MCF 10A (cell line): ENCODE measurements around the gene TMEM135. TPM values are rescaled to one million over a fixed set of nuclear protein-coding genes. Genes with fewer than 3 reads are reported as not detected.
"Not testable (repeated sequence)": the region's sequence is repeated elsewhere in the genome, so short reads cannot be mapped to it uniquely, and the experiment has no call there.

ENCODE experiments used
- BruUV-seq: library from RNA; stranded (reverse); fragments of 400-500 nt; replicated peaks from 2 replicates; lab custom pipeline; 2021; lab: Mats Ljungman, UMichigan
- CTCF ChIA-PET: fragments of 300-600 bp; sonication (Branson Sonifier 250); formaldehyde crosslinking; extraction: SDS; loops from one replicate; lab custom pipeline; 2021; ENCODE audit warnings: antibody characterized with exemption, inconsistent platforms; lab: Yijun Ruan, JAX
- POLR2A ChIA-PET: fragments of 300-600, 350-650 bp; sonication (Branson Sonifier 250); formaldehyde crosslinking; extraction: SDS; loops from one replicate; lab custom pipeline; 2020; ENCODE audit warnings: antibody characterized with exemption, inconsistent platforms; lab: Yijun Ruan, JAX
- DNase-seq: peaks from one replicate; pipeline ENCODE4 v3.0.0-alpha.2; 2018; ENCODE audit not compliant: unreplicated experiment
- H3K27ac Mint-ChIP-seq: one replicate; pipeline ENCODE4 v1.8.0; 2022; ENCODE audit warnings: mild to moderate bottlenecking, low read depth, mixed read lengths; ENCODE audit not compliant: unreplicated experiment
- H3K27me3 Mint-ChIP-seq: one replicate; pipeline ENCODE4 v1.8.0; 2022; ENCODE audit warnings: mixed read lengths; ENCODE audit not compliant: insufficient read depth, unreplicated experiment
- H3K36me3 Mint-ChIP-seq: one replicate; pipeline ENCODE4 v1.8.0; 2022; ENCODE audit warnings: mild to moderate bottlenecking, moderate library complexity, mixed read lengths; ENCODE audit not compliant: insufficient read depth, unreplicated experiment
- H3K4me1 Mint-ChIP-seq: one replicate; pipeline ENCODE4 v1.8.0; 2022; ENCODE audit warnings: mixed read lengths; ENCODE audit not compliant: insufficient read depth, unreplicated experiment
- H3K4me3 Mint-ChIP-seq: one replicate; pipeline ENCODE4 v1.8.0; 2022; ENCODE audit warnings: mild to moderate bottlenecking, moderate library complexity, mixed read lengths; ENCODE audit not compliant: unreplicated experiment
- H3K9me3 Mint-ChIP-seq: one replicate; pipeline ENCODE4 v1.8.0; 2022; ENCODE audit warnings: mixed read lengths; ENCODE audit not compliant: unreplicated experiment
- intact Hi-C: fragments of 100-400 bp; cut with micrococcal nuclease; formaldehyde crosslinking; loops from 2 replicates; pipeline ENCODE4 v1.14.1; 2022
- total RNA-seq: library from RNA; stranded (reverse); gene quantifications from 2 replicates; pipeline ENCODE4 v1.2.3, GENCODE V29; 2022
- TF ChIP-seq, protein P1 (sequence below): fragments of 200-600 bp; IDR thresholded peaks from one replicate; pipeline ENCODE4 v1.8.0; 2022; ENCODE audit warnings: antibody characterized with exemption, mild to moderate bottlenecking; ENCODE audit not compliant: unreplicated experiment

Gene TMEM135
- total RNA-seq, 1 experiment from 2014 or later = 10.7 TPM

DNA sequence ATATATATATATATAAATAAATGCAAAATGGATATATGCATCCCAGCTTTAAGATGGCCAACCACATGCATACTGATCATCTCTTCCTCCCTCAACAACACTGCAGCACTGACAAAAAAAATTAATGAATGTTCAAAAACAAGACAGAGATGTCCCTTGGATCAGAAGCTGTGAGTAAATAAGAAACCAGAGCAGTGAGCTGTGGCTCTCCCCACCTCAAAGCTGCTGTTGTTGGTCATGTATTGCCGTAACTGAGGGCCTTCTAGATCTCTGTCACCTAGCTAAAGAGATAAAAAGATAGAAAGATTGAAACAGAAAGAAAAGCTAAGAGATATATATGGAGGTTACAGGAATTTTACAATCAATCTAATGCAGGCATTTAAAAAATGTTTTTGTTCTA lies 15.5 kb upstream of the TMEM135 start:
- no peak for DNase-seq
- Mint-ChIP-seq H3K4me3 (no peak overlapping the region), H3K4me1 (peaks cover 6% of the 10 kb centered on the region), H3K27me3 (no peaks in the 10 kb centered on the region), H3K27ac (no peak overlapping the region), H3K9me3 (peaks cover 15% of the 10 kb centered on the region), H3K36me3 (no peaks in the 10 kb centered on the region)
- BruUV-seq = no TSS peak
- ChIA-PET CTCF (interaction anchor here (0.9 to 2.5 kb wide), 4 partner anchors 9 to 700 kb away, joined by 3 to 13 read pairs (median 3); no protein-coding TSS in a partner anchor), POLR2A (no interaction called here)
- intact Hi-C loops = no loop called here
- TF ChIP-seq, protein P1, sequence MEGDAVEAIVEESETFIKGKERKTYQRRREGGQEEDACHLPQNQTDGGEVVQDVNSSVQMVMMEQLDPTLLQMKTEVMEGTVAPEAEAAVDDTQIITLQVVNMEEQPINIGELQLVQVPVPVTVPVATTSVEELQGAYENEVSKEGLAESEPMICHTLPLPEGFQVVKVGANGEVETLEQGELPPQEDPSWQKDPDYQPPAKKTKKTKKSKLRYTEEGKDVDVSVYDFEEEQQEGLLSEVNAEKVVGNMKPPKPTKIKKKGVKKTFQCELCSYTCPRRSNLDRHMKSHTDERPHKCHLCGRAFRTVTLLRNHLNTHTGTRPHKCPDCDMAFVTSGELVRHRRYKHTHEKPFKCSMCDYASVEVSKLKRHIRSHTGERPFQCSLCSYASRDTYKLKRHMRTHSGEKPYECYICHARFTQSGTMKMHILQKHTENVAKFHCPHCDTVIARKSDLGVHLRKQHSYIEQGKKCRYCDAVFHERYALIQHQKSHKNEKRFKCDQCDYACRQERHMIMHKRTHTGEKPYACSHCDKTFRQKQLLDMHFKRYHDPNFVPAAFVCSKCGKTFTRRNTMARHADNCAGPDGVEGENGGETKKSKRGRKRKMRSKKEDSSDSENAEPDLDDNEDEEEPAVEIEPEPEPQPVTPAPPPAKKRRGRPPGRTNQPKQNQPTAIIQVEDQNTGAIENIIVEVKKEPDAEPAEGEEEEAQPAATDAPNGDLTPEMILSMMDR = no peak

DNA sequence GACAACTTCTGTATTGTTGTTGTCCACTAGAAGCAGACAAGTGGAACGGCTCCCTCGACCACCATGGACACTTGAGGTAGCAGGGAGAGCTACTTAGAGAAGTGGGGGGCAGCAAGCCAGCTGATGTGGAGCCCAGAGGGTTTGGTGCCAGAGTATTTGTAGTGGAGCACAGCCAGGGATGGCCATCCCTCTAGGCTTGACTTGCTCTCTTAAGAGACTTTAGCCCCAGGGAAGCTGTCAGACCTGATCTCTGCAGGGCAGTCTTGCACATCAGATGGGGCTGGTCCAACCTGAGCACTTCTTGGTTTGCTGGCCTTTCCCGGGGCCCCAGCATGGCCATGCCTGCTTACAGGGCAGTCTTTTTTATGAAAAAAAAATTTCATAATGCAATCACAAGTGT lies 15.0 kb upstream of the TMEM135 start:
- no peaks in the 10 kb centered on the region for H3K27me3 Mint-ChIP-seq
- H3K9me3 Mint-ChIP-seq = peaks cover 15% of the 10 kb centered on the region
- H3K4me1 Mint-ChIP-seq = peaks cover 6% of the 10 kb centered on the region
- CTCF ChIA-PET = interaction anchor here (0.9 to 2.5 kb wide), 4 partner anchors 9 to 84 kb away, joined by 3 to 13 read pairs (median 3); no protein-coding TSS in a partner anchor
- H3K27ac Mint-ChIP-seq = no peak overlapping the region
- POLR2A ChIA-PET = no interaction called here
- no peaks in the 10 kb centered on the region for H3K36me3 Mint-ChIP-seq
- no TSS peak for BruUV-seq
- TF ChIP-seq, protein P1 = no peak
- no peak overlapping the region for H3K4me3 Mint-ChIP-seq
- no peak for DNase-seq
- intact Hi-C loops = no loop called here

DNA sequence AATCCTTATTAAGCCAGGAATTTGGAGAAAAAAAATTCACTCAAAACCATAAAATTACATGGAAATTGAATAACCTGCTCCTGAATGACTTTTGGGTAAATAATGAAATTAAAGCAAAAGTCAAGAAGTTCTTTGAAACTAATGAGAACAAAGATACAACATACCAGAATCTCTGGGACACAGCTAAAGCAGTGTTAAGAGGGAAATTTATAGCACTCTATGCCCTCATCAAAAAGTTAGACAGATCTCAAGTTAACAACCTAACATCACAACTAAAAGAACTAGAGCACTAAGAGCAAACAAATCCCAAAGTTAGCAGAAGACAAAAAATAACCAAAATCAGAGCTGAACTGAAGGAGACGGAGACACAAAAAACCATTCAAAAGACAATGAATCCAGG lies 11.3 kb upstream of the TMEM135 start:
- BruUV-seq = not testable (repeated sequence)
- peaks cover 15% of the 10 kb centered on the region for H3K9me3 Mint-ChIP-seq

DNA sequence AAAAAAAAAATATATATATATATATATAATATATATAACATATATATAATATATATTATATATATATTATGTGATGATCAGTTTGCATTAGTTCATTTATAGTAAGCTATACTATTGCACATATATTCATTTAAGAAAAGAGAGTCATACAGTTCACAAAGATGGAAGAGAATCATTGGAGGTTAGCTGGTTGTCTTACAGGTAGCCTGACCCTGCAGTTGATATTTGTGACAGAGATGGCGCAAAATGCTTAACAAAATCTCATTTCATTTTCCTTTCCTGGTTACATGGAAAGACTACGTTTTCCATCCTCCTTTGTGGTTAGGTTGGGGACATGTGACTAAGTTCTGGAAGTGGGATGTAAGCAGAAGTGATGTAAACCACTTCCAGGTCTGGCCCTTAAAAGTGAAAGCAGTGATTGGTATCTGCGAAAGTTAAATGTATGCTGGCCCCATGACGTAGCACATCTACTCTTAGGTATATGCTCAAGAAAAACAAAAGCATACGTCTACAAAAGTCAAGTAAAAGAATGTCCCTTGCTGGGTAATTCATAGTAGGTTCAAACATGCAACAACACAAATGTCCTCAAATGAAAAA lies 7.2 kb upstream of the TMEM135 start:
- peaks cover 16% of the 10 kb centered on the region for H3K4me1 Mint-ChIP-seq
- no peak for DNase-seq

More for the DNA sequence above, 11.3 kb upstream of the TMEM135 start:
- ChIA-PET CTCF (interaction anchor here (0.6 to 0.8 kb wide), 2 partner anchors 45 to 199 kb away, joined by 3 to 5 read pairs; no protein-coding TSS in a partner anchor), POLR2A (interaction anchor here (1.2 kb wide), 1 partner anchor 9 kb away, joined by 3 read pairs; no protein-coding TSS in a partner anchor)
- peaks cover 16% of the 10 kb centered on the region for H3K4me1 Mint-ChIP-seq
- DNase-seq, H3K4me3 Mint-ChIP-seq, H3K27ac Mint-ChIP-seq, H3K27me3 Mint-ChIP-seq, intact Hi-C loops, H3K36me3 Mint-ChIP-seq: not testable (repeated sequence)

More for the DNA sequence above, 7.2 kb upstream of the TMEM135 start:
- ChIA-PET CTCF (interaction anchor here (2.1 kb wide), 1 partner anchor 35 kb away, joined by 6 read pairs; no protein-coding TSS in a partner anchor), POLR2A (interaction anchor here (0.5 kb wide), 1 partner anchor 95 kb away, joined by 3 read pairs; no protein-coding TSS in a partner anchor)
- intact Hi-C loops = no loop called here
- TF ChIP-seq, protein P1 = no peak
- no peak overlapping the region for H3K4me3 Mint-ChIP-seq
- no peak overlapping the region for H3K27ac Mint-ChIP-seq
- H3K9me3 Mint-ChIP-seq = peaks cover 10% of the 10 kb centered on the region
- BruUV-seq = no TSS peak
- no peaks in the 10 kb centered on the region for H3K27me3 Mint-ChIP-seq
- no peaks in the 10 kb centered on the region for H3K36me3 Mint-ChIP-seq
